HG02852 (cell line): ENCODE measurements around the gene ADCY3.

Experiments
- ATAC-seq: cut with Tn5 transposase; IDR thresholded peaks from one replicate; pipeline ENCODE4 v1.9.1; 2021; ENCODE audit warnings: mild to moderate bottlenecking, moderate library complexity; ENCODE audit not compliant: unreplicated experiment

The ADCY3 gene

GRCh38 chr2:24877067-24877466, 43.0 kb downstream of the ADCY3 start:
- ATAC-seq, result no peak

- ATAC-seq, result no peak
These were observed 44.1 kb downstream of the ADCY3 start for GRCh38 chr2:24875901-24876300.

GRCh38 chr2:24875272-24875671, 44.8 kb downstream of the ADCY3 start:
- no peak for ATAC-seq

GRCh38 chr2:24874035-24874434, 46.0 kb downstream of the ADCY3 start:
- no peak for ATAC-seq

- no peak for ATAC-seq
These were observed 46.4 kb downstream of the ADCY3 start for GRCh38 chr2:24873619-24874018.

GRCh38 chr2:24872344-24873115, 47.5 kb downstream of the ADCY3 start:
- ATAC-seq, result no peak

GRCh38 chr2:24871852-24872333, 48.1 kb downstream of the ADCY3 start:
- no peak for ATAC-seq

- ATAC-seq, result no peak
These were observed 48.9 kb downstream of the ADCY3 start for GRCh38 chr2:24870891-24871705.

GRCh38 chr2:24870440-24870839, 49.6 kb downstream of the ADCY3 start:
- ATAC-seq, result no peak

- ATAC-seq, result no peak
These were observed 53.1 kb downstream of the ADCY3 start for GRCh38 chr2:24866946-24867345.

GRCh38 chr2:24863641-24864040, 56.4 kb downstream of the ADCY3 start:
- no peak for ATAC-seq

GRCh38 chr2:24861500-24861899, 58.5 kb downstream of the ADCY3 start:
- ATAC-seq, result no peak

- no peak for ATAC-seq
These were observed 59.4 kb downstream of the ADCY3 start for GRCh38 chr2:24860631-24861030.

- ATAC-seq, result no peak
These were observed 60.0 kb downstream of the ADCY3 start for GRCh38 chr2:24859968-24860600.

GRCh38 chr2:24858996-24859395, 61.0 kb downstream of the ADCY3 start:
- no peak for ATAC-seq

GRCh38 chr2:24857746-24858145, 62.3 kb downstream of the ADCY3 start:
- no peak for ATAC-seq

- ATAC-seq, result no peak
These were observed 63.2 kb downstream of the ADCY3 start for GRCh38 chr2:24856791-24857211.

GRCh38 chr2:24855726-24856125, 64.3 kb downstream of the ADCY3 start:
- no peak for ATAC-seq

GRCh38 chr2:24855022-24855622, 64.9 kb downstream of the ADCY3 start:
- no peak for ATAC-seq

GRCh38 chr2:24853996-24854395, 66.0 kb downstream of the ADCY3 start:
- no peak for ATAC-seq

GRCh38 chr2:24853046-24853445, 67.0 kb downstream of the ADCY3 start:
- no peak for ATAC-seq
